Astrocyte (in vitro differentiated cells and primary cell): ENCODE measurements around the gene GNAO1. TPM values are rescaled to one million over a fixed set of nuclear protein-coding genes. Genes with fewer than 3 reads are reported as not detected.

Source experiments
- DNase-seq: peaks from one replicate; pipeline ENCODE4 v3.0.0-alpha.2; 2010; ENCODE audit warnings: low read depth
- FAIRE-seq: peaks from 2 replicates; lab custom pipeline; 2011; peaks lifted over from hg19 to GRCh38; lab: Jason Lieb, UNC
- H2AFZ ChIP-seq: 2 replicates; pipeline ENCODE4 v1.6.0; 2012; ENCODE audit warnings: low read depth, low read length, inconsistent platforms
- H3K27ac ChIP-seq: 2 replicates; pipeline ENCODE4 v1.5.1; 2011; ENCODE audit warnings: low read depth, low read length, inconsistent platforms
- H3K27me3 ChIP-seq: 2 replicates; pipeline ENCODE4 v1.6.0; 2011; ENCODE audit warnings: low read length, inconsistent platforms; ENCODE audit not compliant: insufficient read depth
- H3K36me3 ChIP-seq: 2 replicates; pipeline ENCODE4 v1.5.1; 2011; ENCODE audit warnings: low read length, inconsistent platforms; ENCODE audit not compliant: insufficient read depth
- H3K4me1 ChIP-seq: 2 replicates; pipeline ENCODE4 v1.5.1; 2011; ENCODE audit warnings: low read length, inconsistent platforms; ENCODE audit not compliant: insufficient read depth
- H3K4me2 ChIP-seq: 2 replicates; pipeline ENCODE4 v1.6.0; 2012; ENCODE audit warnings: low read length, inconsistent platforms
- H3K4me3 ChIP-seq: 2 replicates; pipeline ENCODE4 v1.5.1; 2011; ENCODE audit warnings: low read depth, mild to moderate bottlenecking, low read length, inconsistent platforms; ENCODE audit not compliant: insufficient read depth
- H3K79me2 ChIP-seq: 2 replicates; pipeline ENCODE4 v1.6.0; 2012; ENCODE audit warnings: mild to moderate bottlenecking, low read length, inconsistent platforms; ENCODE audit not compliant: insufficient read depth
- H3K9ac ChIP-seq: 2 replicates; pipeline ENCODE4 v1.6.0; 2012; ENCODE audit warnings: mild to moderate bottlenecking, low read length, inconsistent platforms
- H3K9me3 ChIP-seq: 2 replicates; pipeline ENCODE4 v1.5.1; 2012; ENCODE audit warnings: low read depth, mild to moderate bottlenecking, low read length, inconsistent platforms; ENCODE audit not compliant: insufficient read depth
- H4K20me1 ChIP-seq: 2 replicates; pipeline ENCODE4 v1.6.0; 2012; ENCODE audit warnings: low read length, inconsistent platforms; ENCODE audit not compliant: insufficient read depth
- H3K27ac Mint-ChIP-seq: one replicate; pipeline ENCODE4 v1.8.0; 2021; ENCODE audit warnings: mild to moderate bottlenecking, mixed read lengths; ENCODE audit not compliant: unreplicated experiment
- H3K27me3 Mint-ChIP-seq: one replicate; pipeline ENCODE4 v1.8.0; 2021; ENCODE audit warnings: low read depth, mixed read lengths; ENCODE audit not compliant: unreplicated experiment
- H3K36me3 Mint-ChIP-seq: one replicate; pipeline ENCODE4 v1.8.0; 2021; ENCODE audit warnings: low read depth, mixed read lengths; ENCODE audit not compliant: unreplicated experiment
- H3K4me1 Mint-ChIP-seq: one replicate; pipeline ENCODE4 v1.8.0; 2021; ENCODE audit warnings: low read depth, mixed read lengths; ENCODE audit not compliant: unreplicated experiment
- H3K4me3 Mint-ChIP-seq: one replicate; pipeline ENCODE4 v1.8.0; 2021; ENCODE audit warnings: mild to moderate bottlenecking, moderate library complexity, mixed read lengths; ENCODE audit not compliant: unreplicated experiment
- H3K9me3 Mint-ChIP-seq: one replicate; pipeline ENCODE4 v1.8.0; 2021; ENCODE audit warnings: mild to moderate bottlenecking, mixed read lengths; ENCODE audit not compliant: unreplicated experiment
- CTCF ChIP-seq: IDR thresholded peaks from 2 replicates; pipeline ENCODE4 v1.5.1; 2011; ENCODE audit warnings: low read depth, mild to moderate bottlenecking, inconsistent platforms, low read length, moderate library complexity; ENCODE audit not compliant: insufficient read depth
- EZH2 ChIP-seq: IDR thresholded peaks from 2 replicates; pipeline ENCODE4 v1.6.1; 2012; ENCODE audit warnings: mild to moderate bottlenecking, low read length, inconsistent platforms; ENCODE audit not compliant: insufficient read depth
- total RNA-seq: library from RNA; stranded (reverse); gene quantifications from 2 replicates; pipeline ENCODE4 v1.2.1, GENCODE V29; 2021

Gene GNAO1
- total RNA-seq, 1 donor from 2014 or later: 1.7 TPM

GRCh38 chr16:56310690-56311089 lies 119.4 kb downstream of the GNAO1 start:
- H2AFZ ChIP-seq: no peak overlapping the region
- peaks cover 3% of the 10 kb centered on the region for H3K4me1 ChIP-seq
- H3K79me2 ChIP-seq: no peaks in the 10 kb centered on the region
- Mint-ChIP-seq H3K4me1 (no peaks in the 10 kb centered on the region), H3K36me3 (no peaks in the 10 kb centered on the region), H3K27me3 (peaks cover 24% of the 10 kb centered on the region), H3K27ac (no peak overlapping the region), H3K4me3 (no peak overlapping the region), H3K9me3 (peaks cover 2% of the 10 kb centered on the region)
- no peak for DNase-seq
- H3K9me3 ChIP-seq: no peaks in the 10 kb centered on the region
- H3K36me3 ChIP-seq: no peaks in the 10 kb centered on the region
- no peak for FAIRE-seq
- no peak overlapping the region for H3K27ac ChIP-seq
- H3K9ac ChIP-seq: no peak overlapping the region
- H3K4me2 ChIP-seq: no peak overlapping the region
- peaks cover 2% of the 10 kb centered on the region for H3K27me3 ChIP-seq
- no peak for TF ChIP-seq EZH2
- no peak overlapping the region for H3K4me3 ChIP-seq
- no peaks in the 10 kb centered on the region for H4K20me1 ChIP-seq

DNA sequence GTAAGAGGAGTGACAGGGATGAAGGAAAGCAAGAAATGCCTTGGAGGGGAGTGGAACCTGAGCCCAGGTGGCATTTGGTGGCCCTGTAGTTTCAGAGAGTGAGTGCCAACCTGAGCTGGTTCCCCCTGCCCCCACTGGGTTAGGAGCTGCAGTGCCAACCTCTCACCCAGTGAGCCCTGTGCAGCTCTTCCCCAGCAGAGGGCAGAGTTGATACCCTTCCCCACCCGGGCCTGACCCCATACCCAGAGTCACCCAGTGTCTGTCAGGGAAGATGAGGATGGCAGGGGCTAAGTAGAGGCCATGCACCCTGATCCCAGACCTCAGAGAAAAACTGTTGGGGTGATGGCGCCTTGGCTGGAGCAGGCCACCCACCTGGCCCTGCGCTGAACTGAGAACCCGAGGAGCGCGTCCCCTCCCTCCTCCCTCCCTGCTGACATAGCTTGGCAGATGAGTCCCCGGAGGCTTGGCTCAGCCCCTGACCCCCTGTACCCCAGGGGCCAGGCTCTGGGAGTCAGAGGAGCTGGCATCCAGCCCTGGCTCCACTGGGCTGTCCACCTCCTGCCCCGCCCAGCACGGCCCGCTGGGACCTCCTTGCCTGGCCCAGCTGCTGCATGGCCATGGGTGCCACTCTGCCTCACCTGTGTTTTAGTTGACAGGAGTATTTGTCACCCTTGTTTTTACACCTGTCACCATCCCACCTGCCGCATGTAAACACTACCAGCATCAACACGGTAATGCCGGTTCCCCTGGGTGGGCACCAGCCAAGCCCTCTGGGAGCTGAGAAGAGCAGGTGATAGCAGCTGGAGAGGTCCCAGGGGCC lies 120.1 kb downstream of the GNAO1 start:
- no peaks in the 10 kb centered on the region for H3K4me1 ChIP-seq
- H3K27me3 Mint-ChIP-seq: peaks cover 22% of the 10 kb centered on the region
- FAIRE-seq (no peak), DNase-seq (no peak)
- H4K20me1 ChIP-seq: no peaks in the 10 kb centered on the region
- no peaks in the 10 kb centered on the region for H3K36me3 Mint-ChIP-seq
- H3K4me3 ChIP-seq: no peak overlapping the region
- no peak overlapping the region for H3K4me3 Mint-ChIP-seq
- no peak overlapping the region for H2AFZ ChIP-seq
- H3K9ac ChIP-seq: no peak overlapping the region
- no peak overlapping the region for H3K27ac ChIP-seq
- H3K27ac Mint-ChIP-seq: no peak overlapping the region
- no peaks in the 10 kb centered on the region for H3K36me3 ChIP-seq
- H3K9me3 Mint-ChIP-seq: peaks cover 2% of the 10 kb centered on the region
- no peak overlapping the region for H3K4me2 ChIP-seq
- peaks cover 2% of the 10 kb centered on the region for H3K27me3 ChIP-seq
- no peaks in the 10 kb centered on the region for H3K79me2 ChIP-seq
- H3K4me1 Mint-ChIP-seq: no peaks in the 10 kb centered on the region
- no peaks in the 10 kb centered on the region for H3K9me3 ChIP-seq
- TF ChIP-seq CTCF: no peak
- no peak for TF ChIP-seq EZH2

- Mint-ChIP-seq H3K27ac (no peak overlapping the region), H3K4me1 (no peaks in the 10 kb centered on the region), H3K36me3 (no peaks in the 10 kb centered on the region), H3K4me3 (no peak overlapping the region), H3K9me3 (peaks cover 2% of the 10 kb centered on the region), H3K27me3 (peaks cover 23% of the 10 kb centered on the region)
- TF ChIP-seq CTCF (no peak), EZH2 (no peak)
- peaks cover 2% of the 10 kb centered on the region for H3K27me3 ChIP-seq
- no peak overlapping the region for H3K27ac ChIP-seq
- DNase-seq (no peak), FAIRE-seq (no peak)
- no peaks in the 10 kb centered on the region for H3K4me1 ChIP-seq
- no peak overlapping the region for H3K9ac ChIP-seq
- no peaks in the 10 kb centered on the region for H4K20me1 ChIP-seq
- H3K79me2 ChIP-seq: no peaks in the 10 kb centered on the region
- H3K4me2 ChIP-seq: no peak overlapping the region
- no peaks in the 10 kb centered on the region for H3K36me3 ChIP-seq
- H3K4me3 ChIP-seq: no peak overlapping the region
- no peak overlapping the region for H2AFZ ChIP-seq
- no peaks in the 10 kb centered on the region for H3K9me3 ChIP-seq
These were observed 120.7 kb downstream of the GNAO1 start for GRCh38 chr16:56312028-56312300.
